ENCODE data around the gene FAM229A.

The FAM229A gene

GRCh38 chr1:32332290-32333079 lies 29.8 kb downstream of the FAM229A start:
- FAIRE-seq, result no peak
- no peak for DNase-seq (ENCODE audit: low spot score)

DNA sequence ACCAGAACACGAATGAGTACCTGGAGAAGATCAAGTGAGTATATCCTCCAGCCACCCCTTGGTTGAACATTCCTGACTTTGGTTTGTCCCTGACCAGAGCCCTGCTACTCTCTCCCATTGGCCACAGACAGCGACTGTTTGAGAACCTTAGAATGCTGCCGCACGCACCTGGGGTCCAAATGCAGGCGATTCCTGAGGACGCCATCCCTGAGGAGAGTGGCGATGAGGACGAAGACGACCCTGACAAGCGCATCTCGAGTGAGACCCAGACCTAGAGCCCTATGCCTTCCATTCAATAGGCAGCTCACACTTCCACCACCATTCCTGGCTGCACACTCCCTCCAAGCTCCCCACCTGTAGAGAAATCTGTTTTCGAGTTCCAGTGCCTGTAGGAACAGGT lies 30.7 kb downstream of the FAM229A start:
- no peak for DNase-seq (ENCODE audit: low spot score)
- FAIRE-seq, result no peak

DNA sequence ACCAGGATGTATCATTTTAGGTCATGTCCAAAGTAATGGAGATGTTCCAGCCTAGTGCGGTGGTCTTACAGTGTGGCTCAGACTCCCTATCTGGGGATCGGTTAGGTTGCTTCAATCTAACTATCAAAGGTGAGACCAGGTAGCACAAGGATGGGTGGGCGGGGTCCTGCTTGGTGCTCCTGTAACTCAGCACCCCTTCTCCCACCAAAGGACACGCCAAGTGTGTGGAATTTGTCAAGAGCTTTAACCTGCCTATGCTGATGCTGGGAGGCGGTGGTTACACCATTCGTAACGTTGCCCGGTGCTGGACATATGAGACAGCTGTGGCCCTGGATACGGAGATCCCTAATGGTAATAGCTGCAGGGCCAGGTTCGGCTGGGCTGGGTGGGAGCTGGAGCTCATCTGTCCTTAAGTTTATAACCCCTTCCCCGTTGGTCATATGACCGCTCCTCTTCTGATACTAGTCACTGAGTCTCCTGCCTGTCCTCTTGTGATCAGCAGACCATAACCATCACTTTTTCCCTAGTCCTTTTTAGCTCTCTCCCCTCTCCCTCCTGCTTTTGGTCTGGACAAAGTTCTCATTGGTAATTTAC lies 31.6 kb downstream of the FAM229A start:
- FAIRE-seq (no peak), DNase-seq (ENCODE audit: low spot score) (no peak)

DNA sequence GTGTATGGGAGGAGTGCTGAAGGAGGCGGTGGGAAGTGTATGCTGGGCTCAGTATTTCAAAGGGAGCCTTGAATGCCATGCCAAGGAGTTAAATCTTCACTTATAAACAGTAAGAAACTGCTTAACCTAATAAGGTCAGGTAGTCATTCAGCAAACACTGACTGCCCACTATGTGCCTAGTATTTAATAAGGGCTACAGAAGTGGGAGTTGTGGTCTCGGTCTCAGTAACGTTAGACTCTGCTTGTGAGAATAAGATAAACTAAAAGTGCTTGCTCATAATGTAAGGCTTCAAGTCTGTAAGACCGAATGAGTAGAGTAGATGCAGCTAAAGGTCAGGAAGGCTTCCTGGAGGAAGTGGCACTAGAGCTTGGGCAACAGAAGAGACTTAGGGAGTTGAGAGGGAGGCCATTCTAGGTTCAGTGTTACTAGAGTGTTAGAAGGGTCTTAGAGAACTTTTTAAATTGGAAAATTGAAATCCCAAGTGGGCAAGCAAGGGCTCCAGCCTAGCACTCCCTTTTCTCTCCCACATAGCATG lies 32.3 kb downstream of the FAM229A start:
- FAIRE-seq (no peak), DNase-seq (ENCODE audit: low spot score) (no peak)

- no peak for DNase-seq (ENCODE audit: low spot score)
- FAIRE-seq, result no peak
Measured at GRCh38 chr1:32327204-32327603, 35.1 kb downstream of the FAM229A start.

- no peak for FAIRE-seq
- no peak for DNase-seq (ENCODE audit: low spot score)
Measured at GRCh38 chr1:32321712-32322291, 40.5 kb downstream of the FAM229A start.

- no peak for FAIRE-seq
Measured at GRCh38 chr1:32318127-32318869, 44.0 kb downstream of the FAM229A start.

DNA sequence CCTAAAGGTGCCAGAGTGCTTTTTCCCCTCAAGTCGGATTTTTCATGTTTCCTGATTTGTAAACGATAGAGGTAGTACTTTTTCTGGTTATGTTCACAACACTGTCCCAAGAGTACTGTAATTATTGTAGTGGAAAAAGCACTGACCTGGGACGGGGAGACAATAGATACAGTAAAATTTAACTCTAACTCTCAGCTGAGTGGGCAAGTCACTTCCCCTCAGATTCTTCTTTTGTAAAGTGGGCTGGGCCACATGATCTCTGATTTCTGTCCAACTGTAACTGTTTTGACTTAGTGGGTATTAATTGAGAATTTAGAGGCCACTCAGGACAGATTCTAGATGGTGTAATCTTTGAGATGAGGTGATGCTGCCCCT lies 45.4 kb downstream of the FAM229A start:
- FAIRE-seq, result no peak

More at GRCh38 chr1:32318127-32318869, 44.0 kb downstream of the FAM229A start:
- DNase-seq (ENCODE audit: low spot score), result no peak

GRCh38 chr1:32311709-32312393 lies 50.4 kb downstream of the FAM229A start:
- no peak for FAIRE-seq
- no peak for DNase-seq (ENCODE audit: low spot score)

More for the DNA sequence above, 45.4 kb downstream of the FAM229A start:
- no peak for DNase-seq (ENCODE audit: low spot score)
